ENCODE results near the gene NAA16.
"Not testable (repeated sequence)": the region's sequence is repeated elsewhere in the genome, so short reads cannot be mapped to it uniquely, and the experiment has no call there.

NAA16 gene

GRCh38 chr13:41310963-41311405 is at the start of gene NAA16:
TSS of gene NAA16 (plus strand) at chr13:41311267. CDS start at chr13:41311529, 262 bp downstream.
- peak; percentile 91 to 96 for DNase-seq

GRCh38 chr13:41263261-41263971 is 47.7 kb upstream of the NAA16 start, which contains the start of gene MTRF1:
TSS of gene MTRF1 (minus strand) at chr13:41263576. CDS start at chr13:41260907, 2,669 bp downstream.
- DNase-seq: peak; percentile 77 to 84

- DNase-seq: no peak
Observed at GRCh38 chr13:41267106-41267505, 44.0 kb upstream of the NAA16 start.

GRCh38 chr13:41268764-41269163 is 42.3 kb upstream of the NAA16 start:
- no peak for DNase-seq

- DNase-seq: no peak
Observed at GRCh38 chr13:41271456-41272285, 39.4 kb upstream of the NAA16 start.

GRCh38 chr13:41273831-41274441 is 37.1 kb upstream of the NAA16 start:
- no peak for DNase-seq

- no peak for DNase-seq
Observed at GRCh38 chr13:41274881-41275280, 36.2 kb upstream of the NAA16 start.

GRCh38 chr13:41276824-41277223 is 34.2 kb upstream of the NAA16 start:
- no peak for DNase-seq

GRCh38 chr13:41279156-41279555 is 31.9 kb upstream of the NAA16 start:
- DNase-seq: not testable (repeated sequence)

GRCh38 chr13:41282129-41282571 is 28.9 kb upstream of the NAA16 start:
- no peak for DNase-seq

GRCh38 chr13:41284512-41285288 is 26.4 kb upstream of the NAA16 start:
- no peak for DNase-seq

GRCh38 chr13:41286370-41286769 is 24.7 kb upstream of the NAA16 start:
- no peak for DNase-seq

GRCh38 chr13:41289463-41289881 is 21.6 kb upstream of the NAA16 start:
- no peak for DNase-seq

- no peak for DNase-seq
Observed at GRCh38 chr13:41291246-41291645, 19.8 kb upstream of the NAA16 start.

GRCh38 chr13:41293272-41293671 is 17.8 kb upstream of the NAA16 start:
- no peak for DNase-seq

GRCh38 chr13:41294914-41295313 is 16.2 kb upstream of the NAA16 start:
- DNase-seq: no peak

GRCh38 chr13:41295973-41296372 is 15.1 kb upstream of the NAA16 start:
- no peak for DNase-seq

- no peak for DNase-seq
Observed at GRCh38 chr13:41296879-41297646, 14.0 kb upstream of the NAA16 start.

GRCh38 chr13:41299316-41300094 is 11.6 kb upstream of the NAA16 start:
- DNase-seq: no peak

- no peak for DNase-seq
Observed at GRCh38 chr13:41302743-41303142, 8.3 kb upstream of the NAA16 start.

- DNase-seq: no peak
Observed at GRCh38 chr13:41304551-41304950, 6.5 kb upstream of the NAA16 start.
